HL-60/S4 (cell line): ENCODE results near the gene PHF14.

Experiments used
- in situ Hi-C: fragments of 300-500 bp; cut with MboI; formaldehyde crosslinking; loops from 2 replicates; pipeline ENCODE4 v1.14.3; 2022; ENCODE audit warnings: low sequenced_read_pairs

PHF14 gene

GRCh38 chr7:11168650-11169170, 195.0 kb downstream of the PHF14 start:
- in situ Hi-C loops: no loop called here

- in situ Hi-C loops: no loop called here
Observed at GRCh38 chr7:11170175-11170574, 196.5 kb downstream of the PHF14 start.

GRCh38 chr7:11170863-11171568, 197.3 kb downstream of the PHF14 start:
- in situ Hi-C loops: no loop called here

- in situ Hi-C loops: no loop called here
Observed at GRCh38 chr7:11171569-11172192, 198.0 kb downstream of the PHF14 start.

GRCh38 chr7:11172835-11173234, 199.2 kb downstream of the PHF14 start:
- in situ Hi-C loops: no loop called here

- in situ Hi-C loops: no loop called here
Observed at GRCh38 chr7:11175371-11175770, 201.7 kb downstream of the PHF14 start.

GRCh38 chr7:11175887-11176286, 202.2 kb downstream of the PHF14 start:
- in situ Hi-C loops: no loop called here

GRCh38 chr7:11176985-11177555, 203.4 kb downstream of the PHF14 start:
- in situ Hi-C loops: no loop called here

GRCh38 chr7:11177793-11178192, 204.1 kb downstream of the PHF14 start:
- in situ Hi-C loops: no loop called here

GRCh38 chr7:11181590-11181989, 207.9 kb downstream of the PHF14 start:
- in situ Hi-C loops: no loop called here

- in situ Hi-C loops: no loop called here
Observed at GRCh38 chr7:11182736-11183135, 209.1 kb downstream of the PHF14 start.

GRCh38 chr7:11185179-11185815, 211.6 kb downstream of the PHF14 start:
- in situ Hi-C loops: no loop called here

GRCh38 chr7:11188529-11189310, 215.0 kb downstream of the PHF14 start:
- in situ Hi-C loops: no loop called here

- in situ Hi-C loops: no loop called here
Observed at GRCh38 chr7:11191081-11191480, 217.4 kb downstream of the PHF14 start.

- in situ Hi-C loops: no loop called here
Observed at GRCh38 chr7:11191574-11192220, 218.0 kb downstream of the PHF14 start.

GRCh38 chr7:11192506-11192905, 218.8 kb downstream of the PHF14 start:
- in situ Hi-C loops: no loop called here

- in situ Hi-C loops: no loop called here
Observed at GRCh38 chr7:11193131-11193867, 219.6 kb downstream of the PHF14 start.

GRCh38 chr7:11193888-11194287, 220.2 kb downstream of the PHF14 start:
- in situ Hi-C loops: no loop called here

- in situ Hi-C loops: no loop called here
Observed at GRCh38 chr7:11194492-11194891, 220.8 kb downstream of the PHF14 start.

GRCh38 chr7:11195502-11195901, 221.8 kb downstream of the PHF14 start:
- in situ Hi-C loops: no loop called here
